Measurements from ENCODE around the gene CHRNB2. TPM values are rescaled to one million over a fixed set of nuclear protein-coding genes. Genes with fewer than 3 reads are reported as not detected.

CHRNB2 gene
- total and polyA plus RNA-seq, 2 of the 4 experiments (the other 2 are of a cell fraction), result under 0.01 to 0.03 TPM

GRCh38 chr1:154578058-154578418, 10.5 kb downstream of the CHRNB2 start:
- Histone ChIP-seq H3K4me3 (ENCODE audit: insufficient read depth, low read depth, low read length) (no peak overlapping the region), H2AFZ (replicated peaks; ENCODE audit: low read length, poor library complexity) (no peak overlapping the region), H3K18ac (ENCODE audit: low read depth, low read length) (no peak overlapping the region), H3K79me1 (ENCODE audit: low read depth in 1 of 2, low read length in 2 of 2) (peaks cover 0 to 7% of the 10 kb centered on the region in 2 experiments; a peak in 2 of 4 replicates), H2BK5ac (ENCODE audit: low read depth, low read length, poor library complexity, severe bottlenecking) (no peak overlapping the region), H2BK120ac (ENCODE audit: low read depth, low read length) (no peak overlapping the region), H4K5ac (ENCODE audit: low read depth, low read length) (no peak overlapping the region), H3K56ac (ENCODE audit: extremely low read depth, insufficient read depth, low read length) (no peak overlapping the region), H2AK9ac (replicated peaks; ENCODE audit: low read depth, low read length, poor library complexity) (no peak overlapping the region), H2BK15ac (ENCODE audit: low read depth, low read length) (no peak overlapping the region), H4K20me1 (ENCODE audit: insufficient read depth, low read length) (peaks cover 16% of the 10 kb centered on the region), H4K8ac (ENCODE audit: low read depth in 2 of 2, low read length in 2 of 2) (no peak overlapping the region), H2AK5ac (ENCODE audit: low read depth, low read length) (no peak overlapping the region), H3K23ac (ENCODE audit: low read depth, low read length) (no peak overlapping the region), H2BK20ac (ENCODE audit: low read depth, low read length) (no peak overlapping the region), H3K9me3 (ENCODE audit: control insufficient read depth, insufficient read depth, low read length) (no peaks in the 10 kb centered on the region), H3K4ac (ENCODE audit: low read depth, low read length) (no peak overlapping the region), H3K14ac (replicated peaks; ENCODE audit: low read depth, low read length) (no peak overlapping the region), H3K4me2 (ENCODE audit: low read depth, low read length) (no peak overlapping the region), H3K27me3 (ENCODE audit: control insufficient read depth, insufficient read depth, low read length) (peaks cover 4% of the 10 kb centered on the region; the same call in 1 of the 2 replicates), H4K91ac (ENCODE audit: insufficient read depth, low read depth, low read length) (no peak overlapping the region), H3K9ac (ENCODE audit: low read depth, low read length) (no peak overlapping the region), H3K27ac (ENCODE audit: insufficient read depth, low read length) (no peak overlapping the region), H3K36me3 (ENCODE audit: control insufficient read depth, insufficient read depth, low read length) (peaks cover 44% of the 10 kb centered on the region), H3K4me1 (ENCODE audit: control insufficient read depth, insufficient read depth, low read length) (peaks cover 4% of the 10 kb centered on the region; the same call in 1 of the 2 replicates), H3K9me1 (ENCODE audit: insufficient read depth, low read length) (peaks cover 12% of the 10 kb centered on the region)
- no peak for DNase-seq
- intact Hi-C loops (cut with micrococcal nuclease), result no loop called here
- 0 out of 2 replicates have a peak, but pooled peaks have one; percentile 16 for ATAC-seq (ENCODE audit: low read depth)
- TF ChIP-seq FOS (IDR thresholded peaks at IDR 0.05; ENCODE audit: low read depth, low read length) (no peak), NFE2L2 (IDR thresholded peaks at IDR 0.05; ENCODE audit: low read depth, low read length) (no peak), BHLHE40 (IDR thresholded peaks at IDR 0.05; ENCODE audit: low read depth, low read length) (no peak), USF2 (IDR thresholded peaks at IDR 0.05; ENCODE audit: low read depth, low read length) (no peak), CTCF (conservative IDR thresholded peaks at IDR 0.05; ENCODE audit: low read depth, low read length) (no peak), RFX5 (IDR thresholded peaks at IDR 0.05; ENCODE audit: low read depth, low read length) (no peak), MAFK (IDR thresholded peaks at IDR 0.05; ENCODE audit: low read depth, low read length) (no peak), CHD1 (IDR thresholded peaks at IDR 0.05; ENCODE audit: low read depth, low read length) (no peak), SMC3 (IDR thresholded peaks at IDR 0.05; ENCODE audit: low read depth, low read length) (no peak), RCOR1 (IDR thresholded peaks at IDR 0.05; ENCODE audit: insufficient replicate concordance, low read length) (no peak), POLR2A (IDR thresholded peaks at IDR 0.05; ENCODE audit: low read depth, low read length) (no peak), MAZ (IDR thresholded peaks at IDR 0.05; ENCODE audit: borderline replicate concordance, low read depth, low read length) (no peak), CEBPB (IDR thresholded peaks at IDR 0.05; ENCODE audit: low read depth, low read length) (no peak), ELK1 (IDR thresholded peaks at IDR 0.05; ENCODE audit: borderline replicate concordance, low read depth, low read length) (no peak), MXI1 (IDR thresholded peaks at IDR 0.05; ENCODE audit: borderline replicate concordance, low read depth, low read length) (no peak), RAD21 (IDR thresholded peaks at IDR 0.05; ENCODE audit: low read length) (no peak)
- dilution Hi-C loops (cut with HindIII; ENCODE audit: low sequenced_read_pairs, unreplicated experiment), result no loop called here
- ChIA-PET CTCF (no interaction called here), POLR2A (ENCODE audit: unreplicated experiment) (no interaction called here)
- WGBS, 2 experiments (ENCODE audit: extremely low coverage in 2 of 2, insufficient read length in 1 of 2), result no CpG with 5 or more reads among the region's 6 CpGs
- BruUV-seq (replicated peaks), result no TSS peak
- in situ Hi-C loops (cut with MboI; ENCODE audit: low sequenced_read_pairs), result no loop called here
